Sigmoid colon (tissue), 7 donors: ENCODE results near the gene PPP4R1. TPM values are rescaled to one million over a fixed set of nuclear protein-coding genes. Genes with fewer than 3 reads are reported as not detected.

Experiments used
- DNase-seq: peaks from one replicate; pipeline ENCODE4 v3.0.0-alpha.2; 2019
- H3K27ac ChIP-seq, 4 donors: fragments of 200-600 bp; sonication (generic); one replicate each; pipeline ENCODE4 v1.5.1; 2016 to 2019; ENCODE audit warnings: mild to moderate bottlenecking in 1 of 4
- H3K27me3 ChIP-seq, 3 donors: fragments of 200-600 bp; sonication (generic); one replicate each; pipeline ENCODE4 v1.5.1; 2019; ENCODE audit warnings: mild to moderate bottlenecking in 1 of 3
- H3K36me3 ChIP-seq, 4 donors: fragments of 200-600 bp; sonication (generic); one replicate each; pipeline ENCODE4 v1.5.1; 2016 to 2019
- H3K4me1 ChIP-seq, 4 donors: fragments of 200-600 bp; sonication (generic); one replicate each; pipeline ENCODE4 v1.5.1; 2017 to 2019
- H3K4me3 ChIP-seq, 4 donors: fragments of 200-600 bp; sonication (generic); one replicate each; pipeline ENCODE4 v1.5.1; 2017 to 2019; ENCODE audit warnings: mild to moderate bottlenecking in 2 of 4, moderate library complexity in 1 of 4
- H3K9me3 ChIP-seq, 4 donors: fragments of 200-600 bp in 3 of 4; sonication (generic) in 3 of 4; one replicate each; pipeline versions ENCODE4 v1.5.1 to v1.6.1; 2013 to 2019
- EP300 ChIP-seq, 4 donors: sonication (generic); formaldehyde crosslinking; IDR thresholded peaks; one replicate each; pipeline ENCODE4 v1.6.1; 2017; ENCODE audit warnings: antibody characterized with exemption in 4 of 4
- POLR2A ChIP-seq, 2 donors: fragments of 450-650 bp; IDR thresholded peaks; one replicate each; pipeline ENCODE4 v1.6.1; 2016; ENCODE audit warnings: antibody characterized with exemption in 2 of 2, mild to moderate bottlenecking in 2 of 2, moderate library complexity in 2 of 2
- POLR2AphosphoS5 ChIP-seq, 4 donors: sonication (generic); formaldehyde crosslinking; IDR thresholded peaks; one replicate each; pipeline ENCODE4 v1.6.1; 2017; ENCODE audit warnings: antibody characterized with exemption in 4 of 4
- WGBS, 2 donors: extraction: QIAGEN DNeasy Blood & Tissue Kit; methylation state at CpG; one replicate each; pipeline ENCODE4 v1.1.7; 2013; 5-methylcytosine and 5-hydroxymethylcytosine counted together
- intact Hi-C: fragments of 100-400 bp; cut with DNase I; formaldehyde crosslinking; loops from one replicate; pipeline ENCODE4 v1.15.1; 2023
- polyA plus RNA-seq, 3 donors: library from polyadenylated mRNA; stranded (reverse); fragments of 200-250 nt; gene quantifications; one replicate each; pipeline ENCODE4 v1.2.3, GENCODE V29; 2013
- total RNA-seq, 4 donors: library from RNA; depleted of rRNA; stranded (reverse); fragments of >200 nt; gene quantifications; one replicate each; pipeline ENCODE4 v1.1.0, GENCODE V29; 2016
- TF ChIP-seq, protein P1 (sequence below), 4 experiments: fragments of 450-650 bp in 3 of 4; fragments of 200-600 bp in 1 of 4; IDR thresholded peaks; one replicate each; pipeline ENCODE4 v1.5.1; 2016 to 2019; ENCODE audit warnings: antibody characterized with exemption in 4 of 4, mild to moderate bottlenecking in 3 of 4, moderate library complexity in 2 of 4
- donor health status: healthy with polysubstance abuse.
- donor health status: Bipolar disorder and iron deficiency.
- donor health status: healthy.

Gene PPP4R1
- total and polyA plus RNA-seq, 7 donors: 29.4 to 163 (median 126) TPM

DNA sequence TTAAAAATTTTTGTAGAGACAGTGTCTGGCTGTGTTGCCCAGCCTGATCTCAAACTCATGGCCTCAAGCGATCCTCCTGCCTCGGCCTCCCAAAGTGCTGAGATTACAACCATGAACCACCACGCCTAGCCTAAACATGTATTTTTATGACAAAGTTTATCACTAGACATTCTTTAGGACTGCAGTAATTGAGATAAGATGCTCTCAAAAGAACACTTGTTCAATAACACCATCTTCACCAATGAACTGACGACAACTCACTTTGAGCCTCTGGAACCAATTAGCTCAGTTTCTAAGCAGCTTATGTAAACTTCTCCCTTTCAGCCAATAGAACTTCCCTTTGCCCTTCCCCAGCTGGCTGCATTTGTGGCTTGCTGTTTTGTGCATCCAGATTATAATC lies 15.3 kb upstream of the PPP4R1 start:
- H3K9me3 ChIP-seq: no peaks in the 10 kb centered on the region
- H3K36me3 ChIP-seq: no peaks in the 10 kb centered on the region
- 63 to 87% methylated on average over 4 of the region's 4 CpGs for WGBS, 2 donors
- no peaks in the 10 kb centered on the region for H3K27me3 ChIP-seq
- no peak for DNase-seq
- H3K4me1 ChIP-seq: peaks cover 0 to 8% (median 6%) of the 10 kb centered on the region in 4 donors
- no peak overlapping the region for H3K4me3 ChIP-seq
- intact Hi-C loops: loop anchor here (10.0 kb wide), 1 partner anchor 45 kb away; no protein-coding TSS in a partner anchor
- TF ChIP-seq, protein P1, sequence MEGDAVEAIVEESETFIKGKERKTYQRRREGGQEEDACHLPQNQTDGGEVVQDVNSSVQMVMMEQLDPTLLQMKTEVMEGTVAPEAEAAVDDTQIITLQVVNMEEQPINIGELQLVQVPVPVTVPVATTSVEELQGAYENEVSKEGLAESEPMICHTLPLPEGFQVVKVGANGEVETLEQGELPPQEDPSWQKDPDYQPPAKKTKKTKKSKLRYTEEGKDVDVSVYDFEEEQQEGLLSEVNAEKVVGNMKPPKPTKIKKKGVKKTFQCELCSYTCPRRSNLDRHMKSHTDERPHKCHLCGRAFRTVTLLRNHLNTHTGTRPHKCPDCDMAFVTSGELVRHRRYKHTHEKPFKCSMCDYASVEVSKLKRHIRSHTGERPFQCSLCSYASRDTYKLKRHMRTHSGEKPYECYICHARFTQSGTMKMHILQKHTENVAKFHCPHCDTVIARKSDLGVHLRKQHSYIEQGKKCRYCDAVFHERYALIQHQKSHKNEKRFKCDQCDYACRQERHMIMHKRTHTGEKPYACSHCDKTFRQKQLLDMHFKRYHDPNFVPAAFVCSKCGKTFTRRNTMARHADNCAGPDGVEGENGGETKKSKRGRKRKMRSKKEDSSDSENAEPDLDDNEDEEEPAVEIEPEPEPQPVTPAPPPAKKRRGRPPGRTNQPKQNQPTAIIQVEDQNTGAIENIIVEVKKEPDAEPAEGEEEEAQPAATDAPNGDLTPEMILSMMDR (IDR thresholded peaks at IDR 0.05): no peak
- TF ChIP-seq POLR2A (IDR thresholded peaks at IDR 0.05) (no peak), POLR2AphosphoS5 (IDR thresholded peaks at IDR 0.05) (no peak), EP300 (IDR thresholded peaks at IDR 0.05) (no peak)
- H3K27ac ChIP-seq: no peak overlapping the region

GRCh38 chr18:9628984-9629383 lies 14.6 kb upstream of the PPP4R1 start:
- Histone ChIP-seq H3K4me3 (no peak overlapping the region), H3K27ac (no peak overlapping the region), H3K9me3 (no peaks in the 10 kb centered on the region), H3K27me3 (no peaks in the 10 kb centered on the region), H3K36me3 (no peaks in the 10 kb centered on the region), H3K4me1 (peaks cover 0 to 8% (median 6%) of the 10 kb centered on the region in 4 donors)
- no peak for DNase-seq
- TF ChIP-seq POLR2AphosphoS5 (IDR thresholded peaks at IDR 0.05): no peak
- TF ChIP-seq EP300 (IDR thresholded peaks at IDR 0.05): no peak
- TF ChIP-seq, protein P1 (IDR thresholded peaks at IDR 0.05): no peak
- TF ChIP-seq POLR2A (IDR thresholded peaks at IDR 0.05): no peak
- intact Hi-C loops: loop anchor here (10.0 kb wide), 1 partner anchor 46 kb away; no protein-coding TSS in a partner anchor
- WGBS, 2 donors: 96% methylated on average over 5 of the region's 5 CpGs

DNA sequence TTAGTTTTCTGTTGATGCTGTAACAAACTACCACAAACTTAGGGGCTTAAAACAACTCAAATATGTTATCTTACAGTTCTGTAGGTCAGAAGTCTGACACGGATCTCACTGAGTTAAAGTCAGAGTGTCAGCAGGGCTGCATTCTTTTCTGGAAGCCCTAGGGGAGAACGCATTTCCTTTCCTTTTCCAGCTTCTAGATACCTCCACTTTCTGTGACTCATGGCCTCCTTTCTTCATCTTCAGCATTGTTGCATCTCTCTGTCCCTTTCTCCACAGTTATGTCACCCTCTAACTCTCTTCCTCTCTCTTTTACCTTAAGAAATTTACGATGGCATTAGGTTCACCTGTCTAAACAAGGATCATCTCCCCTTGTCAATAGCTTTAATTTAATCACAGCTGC lies 13.3 kb upstream of the PPP4R1 start:
- intact Hi-C loops: loop anchor here (10.0 kb wide), 1 partner anchor 47 kb away; no protein-coding TSS in a partner anchor
- H3K4me1 ChIP-seq: peaks cover 0 to 8% (median 6%) of the 10 kb centered on the region in 4 donors
- DNase-seq: no peak

GRCh38 chr18:9619990-9620389 lies 5.6 kb upstream of the PPP4R1 start:
- intact Hi-C loops: loop anchor here (10.0 kb wide), 3 partner anchors 55 to 905 kb away; partner anchors contain the start of gene NAPG
- DNase-seq: no peak
- Histone ChIP-seq H3K4me3 (no peak overlapping the region), H3K4me1 (peaks cover 0 to 12% (median 4%) of the 10 kb centered on the region in 4 donors), H3K27ac (no peak overlapping the region), H3K27me3 (no peaks in the 10 kb centered on the region), H3K36me3 (no peaks in the 10 kb centered on the region), H3K9me3 (no peaks in the 10 kb centered on the region)
- TF ChIP-seq POLR2A (IDR thresholded peaks at IDR 0.05) (no peak), POLR2AphosphoS5 (IDR thresholded peaks at IDR 0.05) (no peak), EP300 (IDR thresholded peaks at IDR 0.05) (no peak)
- TF ChIP-seq, protein P1 (IDR thresholded peaks at IDR 0.05): no peak
- WGBS, 2 donors: 59 to 63% methylated on average over 8 of the region's 8 CpGs

More for the DNA sequence above, 13.3 kb upstream of the PPP4R1 start:
- TF ChIP-seq, protein P1 (IDR thresholded peaks at IDR 0.05): no peak
- no peak for TF ChIP-seq POLR2AphosphoS5 (IDR thresholded peaks at IDR 0.05)
- TF ChIP-seq EP300 (IDR thresholded peaks at IDR 0.05): no peak
- no peak for TF ChIP-seq POLR2A (IDR thresholded peaks at IDR 0.05)
- WGBS, 2 donors: 76 to 83% methylated on average over 3 of the region's 3 CpGs
- no peak overlapping the region for H3K27ac ChIP-seq
- no peaks in the 10 kb centered on the region for H3K27me3 ChIP-seq
- H3K9me3 ChIP-seq: no peaks in the 10 kb centered on the region
- no peaks in the 10 kb centered on the region for H3K36me3 ChIP-seq
- no peak overlapping the region for H3K4me3 ChIP-seq

- DNase-seq: no peak
- Histone ChIP-seq H3K36me3 (no peaks in the 10 kb centered on the region), H3K4me1 (peaks cover 0 to 13% (median 5%) of the 10 kb centered on the region in 4 donors), H3K27ac (no peak overlapping the region), H3K9me3 (no peaks in the 10 kb centered on the region), H3K27me3 (no peaks in the 10 kb centered on the region), H3K4me3 (no peak overlapping the region)
- intact Hi-C loops: loop anchor here (10.0 kb wide), 2 partner anchors 155 to 905 kb away; partner anchors contain the start of gene NAPG
- TF ChIP-seq, protein P1 (IDR thresholded peaks at IDR 0.05): no peak
- TF ChIP-seq POLR2A (IDR thresholded peaks at IDR 0.05) (no peak), POLR2AphosphoS5 (IDR thresholded peaks at IDR 0.05) (no peak), EP300 (IDR thresholded peaks at IDR 0.05) (no peak)
- WGBS, 2 donors: 7 to 31% methylated on average over 1 of the region's 1 CpG
Measured at GRCh38 chr18:9619545-9619944, 5.2 kb upstream of the PPP4R1 start.
